ENCODE measurements around the gene GPR68. TPM values are rescaled to one million over a fixed set of nuclear protein-coding genes. Genes with fewer than 3 reads are reported as not detected.
"Not testable (repeated sequence)": the region's sequence is repeated elsewhere in the genome, so short reads cannot be mapped to it uniquely, and the experiment has no call there.

GPR68 gene
- total and polyA plus RNA-seq, 8 donors, result 1.3 to 4.9 (median 3.3) TPM

DNA sequence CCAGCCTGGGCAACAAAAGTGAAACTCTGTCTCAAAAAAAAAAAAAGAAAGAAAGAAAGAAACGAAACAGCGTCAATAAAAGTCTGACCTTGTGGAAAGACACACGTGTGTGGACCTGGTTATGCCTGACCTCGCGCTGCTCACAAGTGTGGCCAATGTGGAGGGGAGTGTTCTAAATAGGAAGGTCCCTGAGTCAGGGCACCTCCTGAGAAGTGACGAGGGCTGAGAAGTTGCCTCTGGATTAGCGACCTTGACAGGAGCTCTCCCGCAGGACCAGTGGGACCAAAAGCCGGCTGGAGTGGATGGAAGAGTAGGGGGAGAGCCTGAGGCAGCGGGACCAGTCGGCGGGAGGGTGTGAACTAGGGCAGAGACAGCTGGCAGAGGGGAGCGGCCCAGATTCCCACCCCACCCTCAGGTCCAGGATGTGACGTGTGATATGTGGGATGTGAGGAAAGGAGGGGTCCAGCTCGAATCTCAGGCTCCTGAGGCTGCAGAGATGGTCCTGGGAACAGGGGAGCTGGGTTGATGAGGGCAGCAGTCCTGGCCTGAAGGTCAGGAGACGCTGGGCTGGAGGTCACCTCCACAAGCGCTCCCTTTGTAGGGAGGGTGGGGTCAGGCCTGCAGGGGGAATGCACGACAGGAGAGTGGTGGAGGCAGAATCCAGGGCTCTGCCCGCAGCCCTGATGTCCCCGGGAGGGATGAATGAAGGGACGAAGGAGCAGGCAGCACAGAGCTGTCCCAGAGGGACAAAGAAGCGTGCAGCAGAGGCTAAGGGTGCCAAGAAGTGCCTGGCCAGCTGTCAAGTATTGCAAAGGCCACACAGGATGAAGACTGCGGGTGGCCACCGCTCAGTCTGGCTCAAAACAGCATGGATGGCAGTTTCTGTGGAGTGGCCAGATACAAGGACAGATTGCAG is 24.8 kb upstream of the GPR68 start:
- intact Hi-C loops (cut with DNase I), result no loop called here
- TF ChIP-seq, protein P1, sequence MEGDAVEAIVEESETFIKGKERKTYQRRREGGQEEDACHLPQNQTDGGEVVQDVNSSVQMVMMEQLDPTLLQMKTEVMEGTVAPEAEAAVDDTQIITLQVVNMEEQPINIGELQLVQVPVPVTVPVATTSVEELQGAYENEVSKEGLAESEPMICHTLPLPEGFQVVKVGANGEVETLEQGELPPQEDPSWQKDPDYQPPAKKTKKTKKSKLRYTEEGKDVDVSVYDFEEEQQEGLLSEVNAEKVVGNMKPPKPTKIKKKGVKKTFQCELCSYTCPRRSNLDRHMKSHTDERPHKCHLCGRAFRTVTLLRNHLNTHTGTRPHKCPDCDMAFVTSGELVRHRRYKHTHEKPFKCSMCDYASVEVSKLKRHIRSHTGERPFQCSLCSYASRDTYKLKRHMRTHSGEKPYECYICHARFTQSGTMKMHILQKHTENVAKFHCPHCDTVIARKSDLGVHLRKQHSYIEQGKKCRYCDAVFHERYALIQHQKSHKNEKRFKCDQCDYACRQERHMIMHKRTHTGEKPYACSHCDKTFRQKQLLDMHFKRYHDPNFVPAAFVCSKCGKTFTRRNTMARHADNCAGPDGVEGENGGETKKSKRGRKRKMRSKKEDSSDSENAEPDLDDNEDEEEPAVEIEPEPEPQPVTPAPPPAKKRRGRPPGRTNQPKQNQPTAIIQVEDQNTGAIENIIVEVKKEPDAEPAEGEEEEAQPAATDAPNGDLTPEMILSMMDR (IDR thresholded peaks at IDR 0.05), result no peak
- H3K9me3 ChIP-seq, result no peaks in the 10 kb centered on the region
- ATAC-seq (peak; percentile 18), DNase-seq (peak in 2 of 4 donors; percentile 48 to 67)
- H3K4me1 ChIP-seq, result peaks cover 0 to 26% of the 10 kb centered on the region in 2 donors
- H3K27me3 ChIP-seq, result peaks cover 0 to 12% of the 10 kb centered on the region in 2 donors
- H3K36me3 ChIP-seq, result peaks cover 0 to 32% of the 10 kb centered on the region in 2 donors
- peak overlapping the region in 1 of 2 donors; percentile 48 for H3K27ac ChIP-seq
- peak overlapping the region in 1 of 2 donors; percentile 1 for H3K4me3 ChIP-seq

DNA sequence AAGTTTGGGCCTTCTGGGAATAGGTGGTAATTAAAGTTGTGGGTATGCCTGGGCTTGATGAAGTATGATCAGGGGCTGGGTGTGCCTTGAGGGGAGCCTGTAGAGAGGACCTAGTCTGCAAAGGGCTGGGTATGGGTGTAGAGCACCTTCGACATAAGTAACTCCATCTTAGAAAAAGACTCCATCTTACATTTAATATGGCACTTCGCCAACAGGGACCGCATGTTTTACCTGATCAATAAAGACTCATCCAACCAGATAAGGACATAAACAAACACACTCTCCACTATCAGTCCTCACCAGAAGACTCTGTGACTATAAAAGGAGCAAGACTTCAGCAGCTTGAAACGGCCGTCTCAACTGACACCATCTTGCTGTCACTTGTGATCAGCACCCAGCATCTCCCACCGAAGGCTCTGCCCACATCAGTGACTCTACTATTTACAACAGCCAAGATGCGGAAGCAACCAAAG is 23.5 kb upstream of the GPR68 start:
- H3K4me1 ChIP-seq, result peaks cover 0 to 17% of the 10 kb centered on the region in 2 donors
- TF ChIP-seq, protein P1 (IDR thresholded peaks at IDR 0.05), result no peak
- H3K4me3 ChIP-seq, result no peak overlapping the region
- peaks cover 0 to 25% of the 10 kb centered on the region in 2 donors for H3K27me3 ChIP-seq
- H3K27ac ChIP-seq, result no peak overlapping the region
- peaks cover 0 to 20% of the 10 kb centered on the region in 2 donors for H3K36me3 ChIP-seq
- no peak for DNase-seq
- ATAC-seq, result no peak
- no peaks in the 10 kb centered on the region for H3K9me3 ChIP-seq
- intact Hi-C loops (cut with DNase I), result no loop called here

DNA sequence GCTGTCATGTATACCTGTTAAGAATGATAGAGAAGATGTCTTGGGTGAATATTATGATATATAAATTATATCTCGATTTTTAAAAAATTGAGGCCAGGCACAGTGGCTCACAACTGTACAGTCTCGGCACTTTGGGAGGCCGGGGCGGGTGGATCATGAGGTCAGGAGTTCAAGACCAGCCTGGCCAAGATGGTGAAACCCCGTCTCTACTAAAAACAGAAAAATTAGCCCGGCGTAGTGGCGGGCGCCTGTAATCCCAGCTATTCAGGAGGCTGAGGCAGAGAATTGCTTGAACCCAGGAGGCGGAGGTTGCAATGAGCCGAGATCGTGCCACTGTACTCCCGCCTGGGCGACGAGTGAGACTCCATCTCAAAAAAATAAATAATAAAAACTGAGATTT is 21.8 kb upstream of the GPR68 start:
- H3K9me3 ChIP-seq; H3K27ac ChIP-seq; ATAC-seq; H3K36me3 ChIP-seq; intact Hi-C loops (cut with DNase I); H3K4me3 ChIP-seq; DNase-seq: not testable (repeated sequence)
- Histone ChIP-seq H3K4me1 (peaks cover 0 to 17% of the 10 kb centered on the region in 2 donors), H3K27me3 (peaks cover 0 to 26% of the 10 kb centered on the region in 2 donors)

DNA sequence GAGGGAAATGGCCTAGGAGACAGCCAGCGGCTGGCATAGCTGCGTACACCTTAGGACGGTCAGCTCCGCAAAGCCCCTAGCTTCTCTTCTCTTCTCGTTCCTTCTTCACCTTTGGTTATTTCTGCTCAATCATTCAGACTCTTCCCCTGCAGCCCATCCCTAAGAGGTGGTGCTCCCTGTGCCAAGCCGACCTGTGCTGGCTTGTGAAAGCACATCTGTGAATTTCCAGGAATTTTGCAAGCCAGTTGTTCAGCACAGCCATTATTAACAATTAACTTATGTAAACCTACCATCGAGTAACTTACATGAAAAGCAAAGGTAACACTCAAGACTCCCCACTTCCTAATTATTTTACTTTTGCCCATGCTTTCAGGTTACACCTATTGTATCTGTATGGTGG is 20.9 kb upstream of the GPR68 start:
- ATAC-seq, result no peak
- Histone ChIP-seq H3K4me3 (no peak overlapping the region), H3K27me3 (peaks cover 0 to 26% of the 10 kb centered on the region in 2 donors), H3K27ac (no peak overlapping the region), H3K36me3 (peaks cover 0 to 5% of the 10 kb centered on the region in 2 donors), H3K4me1 (peaks cover 0 to 17% of the 10 kb centered on the region in 2 donors), H3K9me3 (no peaks in the 10 kb centered on the region)
- intact Hi-C loops (cut with DNase I), result no loop called here
- TF ChIP-seq, protein P1 (IDR thresholded peaks at IDR 0.05), result no peak
- no peak for DNase-seq

DNA sequence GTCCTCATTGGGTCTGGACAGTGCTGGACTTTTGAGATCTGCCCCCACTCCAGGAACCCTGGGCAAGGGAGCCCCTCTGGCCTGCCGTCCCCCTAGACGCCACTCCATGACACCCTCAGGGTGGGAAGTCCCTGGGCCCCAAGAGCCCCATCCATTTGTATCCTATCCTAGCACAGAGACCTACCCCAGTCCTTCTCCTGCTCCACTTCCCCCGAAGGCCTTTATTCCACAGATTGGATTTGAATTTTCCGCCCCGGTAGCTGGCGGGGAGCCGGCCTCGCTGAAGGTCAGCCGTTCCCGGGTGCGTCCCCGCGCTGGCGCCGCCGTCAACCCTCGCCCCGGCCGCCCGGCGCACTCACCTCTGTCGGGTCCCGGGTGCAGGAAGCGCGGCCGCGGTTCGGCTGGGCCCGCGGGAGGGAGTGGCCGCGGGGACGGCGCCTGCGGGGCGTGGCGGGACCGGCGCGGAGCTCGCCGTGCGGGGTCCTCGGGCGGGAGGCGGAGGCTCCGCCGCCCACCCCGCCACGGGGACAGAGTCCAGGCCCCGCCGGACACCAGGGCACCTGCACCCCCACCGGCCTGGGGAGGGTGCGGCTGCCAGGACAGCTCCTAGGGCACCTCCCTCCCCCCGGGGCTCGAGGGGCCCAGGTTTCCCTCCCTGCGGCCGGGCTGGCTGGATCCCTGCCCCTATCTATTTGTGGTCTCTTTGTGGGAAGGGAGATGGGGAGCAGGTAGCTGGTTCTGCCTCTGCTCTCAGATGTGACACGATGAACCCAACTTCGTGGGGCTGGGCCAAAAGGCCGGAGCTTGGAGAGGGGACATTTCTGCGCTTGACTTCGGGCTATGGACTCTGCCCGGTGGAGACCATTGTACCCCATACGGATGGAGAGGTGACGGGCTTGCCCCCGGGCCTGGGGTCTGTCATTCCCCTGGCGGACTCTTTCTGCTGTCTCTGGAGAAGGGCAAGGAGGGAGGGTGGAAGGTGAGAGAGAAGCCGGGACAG is 19.9 kb upstream of the GPR68 start:
- DNase-seq, result peak in 1 of 4 donors; percentile 90
- H3K4me3 ChIP-seq, result peak overlapping the region; percentile 33 to 37
- H3K9me3 ChIP-seq, result no peaks in the 10 kb centered on the region
- peaks cover 0 to under 1% of the 10 kb centered on the region in 2 donors for H3K36me3 ChIP-seq
- H3K27me3 ChIP-seq, result peaks cover 0 to 26% of the 10 kb centered on the region in 2 donors
- peak; percentile 70 for ATAC-seq
- TF ChIP-seq, protein P1 (IDR thresholded peaks at IDR 0.05), result no peak
- intact Hi-C loops (cut with DNase I), result no loop called here
- peaks cover 0 to 10% of the 10 kb centered on the region in 2 donors for H3K4me1 ChIP-seq
- peak overlapping the region in 1 of 2 donors; percentile 55 for H3K27ac ChIP-seq
